ENCODE data around the gene FASTKD3. TPM values are rescaled to one million over a fixed set of nuclear protein-coding genes. Genes with fewer than 3 reads are reported as not detected.

The FASTKD3 gene
- 10.3 and 15.1 TPM in 2 replicates for total RNA-seq

GRCh38 chr5:7868773-7869473 is at the start of gene FASTKD3, which contains the start of gene MTRR:
FASTKD3 (minus strand) TSS chr5:7869031; CDS start chr5:7868083, 948 bp downstream.
MTRR (plus strand) TSS chr5:7869148; CDS start chr5:7870795, 1,647 bp downstream.

GRCh38 chr5:7850395-7851239 is 18.2 kb downstream of the FASTKD3 start, which contains the start of gene CFAP90:
CFAP90 (minus strand) TSS chr5:7851133; CDS start chr5:7851021, 112 bp downstream.

Other genes starting within 250 kb of the FASTKD3 start
- gene CFAP90, start 17.9 kb downstream of the FASTKD3 start, total RNA-seq, result not detected in 2 replicates
- gene MTRR, start 117 bp upstream of the FASTKD3 start, total RNA-seq, result 45.9 TPM in 2 replicates